GM19023 (cell line): Measurements from ENCODE around the gene ZNF385D.

Source experiments
- ATAC-seq: cut with Tn5 transposase; IDR thresholded peaks from one replicate; pipeline ENCODE4 v1.9.1; 2021; ENCODE audit warnings: mild to moderate bottlenecking, moderate library complexity; ENCODE audit not compliant: unreplicated experiment

ZNF385D gene

GRCh38 chr3:21682206-21682605, 68.8 kb downstream of the ZNF385D start:
- ATAC-seq: no peak

- no peak for ATAC-seq
These were observed 77.6 kb downstream of the ZNF385D start for GRCh38 chr3:21673393-21673792.

DNA sequence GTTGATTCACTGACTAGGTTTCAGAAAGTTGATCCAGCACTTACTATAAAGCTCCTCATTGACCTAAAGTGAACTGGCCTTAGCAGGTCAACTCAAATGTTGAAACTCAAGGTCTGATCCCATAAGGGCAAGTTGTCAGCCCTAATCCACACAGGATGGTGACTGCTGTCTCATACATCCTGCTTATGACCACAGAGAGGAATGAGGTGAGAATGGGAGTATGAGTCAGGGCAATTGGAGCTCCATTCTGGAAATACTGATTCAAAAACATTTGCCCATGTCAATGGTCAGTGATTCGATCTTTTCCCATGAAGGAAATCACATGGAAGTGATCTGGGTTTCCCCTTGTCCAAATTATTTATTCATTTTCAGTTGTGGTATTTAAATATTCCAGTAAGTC, 78.7 kb downstream of the ZNF385D start:
- no peak for ATAC-seq

- ATAC-seq: no peak
These were observed 80.6 kb downstream of the ZNF385D start for GRCh38 chr3:21670386-21670785.

DNA sequence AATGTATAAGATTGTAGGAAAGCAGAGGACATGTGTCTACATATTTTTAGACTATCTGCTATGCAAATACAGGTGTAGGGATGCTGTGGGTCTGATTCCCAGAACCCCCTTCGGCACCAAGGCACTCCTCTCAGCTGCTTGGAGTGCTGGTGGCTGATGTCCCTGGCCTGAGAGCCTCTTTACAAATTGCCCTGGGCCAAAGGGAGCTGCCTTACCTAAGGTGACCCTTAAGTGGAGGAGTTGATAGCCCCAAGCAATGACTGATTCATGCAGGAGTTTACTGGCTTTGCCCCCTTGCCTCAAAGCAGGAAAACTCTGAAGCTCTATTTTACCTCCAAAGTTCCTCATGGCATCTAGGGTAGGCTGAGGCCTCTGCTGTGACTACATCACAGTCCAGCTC, 83.0 kb downstream of the ZNF385D start:
- ATAC-seq: no peak

- no peak for ATAC-seq
These were observed 85.4 kb downstream of the ZNF385D start for GRCh38 chr3:21665444-21666100.

GRCh38 chr3:21664996-21665395, 86.0 kb downstream of the ZNF385D start:
- ATAC-seq: no peak

GRCh38 chr3:21662403-21662802, 88.6 kb downstream of the ZNF385D start:
- no peak for ATAC-seq

DNA sequence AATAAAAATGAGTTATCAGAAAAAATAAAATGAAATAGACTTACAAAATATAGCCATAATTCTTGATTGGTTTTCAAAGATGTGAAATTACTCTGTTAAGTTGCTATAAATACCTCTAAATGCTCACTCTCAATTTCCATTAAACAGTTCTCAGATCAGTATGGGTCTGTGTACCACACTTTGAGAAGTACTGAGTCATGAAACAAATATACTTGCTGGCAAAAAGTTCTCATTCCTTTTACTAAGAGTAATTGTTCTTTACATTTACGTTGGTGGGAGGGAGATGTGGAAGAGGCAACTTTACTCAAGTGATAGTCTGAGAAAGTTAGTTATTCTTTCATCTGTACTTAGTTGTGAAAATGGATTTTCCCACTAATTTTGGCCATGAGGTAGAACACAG, 96.3 kb downstream of the ZNF385D start:
- ATAC-seq: no peak

DNA sequence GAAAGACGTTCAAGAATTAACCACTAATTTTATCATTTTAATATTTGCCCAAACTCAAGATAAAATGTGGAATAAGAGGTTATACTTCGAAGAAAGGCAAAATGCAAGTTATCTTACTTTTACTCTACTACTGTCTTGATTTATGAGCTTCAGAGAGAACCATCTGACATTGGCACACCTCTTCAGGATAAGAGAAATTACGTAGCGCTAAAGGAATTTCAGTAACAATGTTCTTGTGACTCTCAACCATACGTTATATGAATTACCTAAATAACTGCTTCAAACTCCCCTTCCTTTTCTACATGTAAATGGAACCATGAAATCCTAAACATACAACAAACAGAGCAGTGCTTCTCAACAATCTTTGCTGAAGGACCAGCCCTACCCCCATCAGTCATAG, 96.8 kb downstream of the ZNF385D start:
- ATAC-seq: no peak

DNA sequence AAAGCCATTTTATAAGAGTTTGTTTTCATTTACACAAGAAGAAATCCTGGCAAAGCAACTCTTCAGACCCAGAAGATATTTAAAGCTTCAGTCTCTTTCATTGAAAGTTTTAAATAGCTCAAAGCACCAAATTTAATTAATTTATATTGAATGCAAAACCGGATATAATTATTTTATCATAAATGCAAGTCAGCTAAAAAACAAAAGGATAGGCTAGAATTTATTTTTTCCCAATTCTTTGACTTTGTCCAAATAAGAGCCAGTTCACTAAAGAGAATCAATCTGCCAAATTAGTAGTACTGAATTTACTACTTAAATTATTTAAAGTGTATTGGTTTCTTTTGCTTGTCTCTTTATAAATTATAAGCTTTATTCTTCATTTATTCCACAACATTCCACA, 101.5 kb downstream of the ZNF385D start:
- no peak for ATAC-seq

DNA sequence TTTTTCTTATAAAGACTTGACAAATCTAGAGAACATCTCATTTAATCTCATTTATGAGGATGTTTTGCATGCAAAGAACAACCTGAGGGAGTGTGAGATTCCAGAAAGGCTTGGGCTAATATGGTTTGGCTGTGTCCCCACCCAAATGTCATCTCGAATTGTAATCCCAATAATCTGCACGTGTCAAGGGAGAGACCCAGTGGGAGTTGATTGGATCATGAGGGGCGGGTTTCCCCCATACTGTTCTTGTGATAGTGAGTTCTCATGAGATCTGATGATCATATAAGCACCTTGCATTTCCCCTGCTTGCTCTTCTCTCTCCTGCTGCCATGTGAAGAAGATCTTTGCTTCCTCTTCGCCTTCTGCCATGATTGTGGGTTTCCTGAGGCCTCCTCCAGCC, 103.0 kb downstream of the ZNF385D start:
- ATAC-seq: no peak

DNA sequence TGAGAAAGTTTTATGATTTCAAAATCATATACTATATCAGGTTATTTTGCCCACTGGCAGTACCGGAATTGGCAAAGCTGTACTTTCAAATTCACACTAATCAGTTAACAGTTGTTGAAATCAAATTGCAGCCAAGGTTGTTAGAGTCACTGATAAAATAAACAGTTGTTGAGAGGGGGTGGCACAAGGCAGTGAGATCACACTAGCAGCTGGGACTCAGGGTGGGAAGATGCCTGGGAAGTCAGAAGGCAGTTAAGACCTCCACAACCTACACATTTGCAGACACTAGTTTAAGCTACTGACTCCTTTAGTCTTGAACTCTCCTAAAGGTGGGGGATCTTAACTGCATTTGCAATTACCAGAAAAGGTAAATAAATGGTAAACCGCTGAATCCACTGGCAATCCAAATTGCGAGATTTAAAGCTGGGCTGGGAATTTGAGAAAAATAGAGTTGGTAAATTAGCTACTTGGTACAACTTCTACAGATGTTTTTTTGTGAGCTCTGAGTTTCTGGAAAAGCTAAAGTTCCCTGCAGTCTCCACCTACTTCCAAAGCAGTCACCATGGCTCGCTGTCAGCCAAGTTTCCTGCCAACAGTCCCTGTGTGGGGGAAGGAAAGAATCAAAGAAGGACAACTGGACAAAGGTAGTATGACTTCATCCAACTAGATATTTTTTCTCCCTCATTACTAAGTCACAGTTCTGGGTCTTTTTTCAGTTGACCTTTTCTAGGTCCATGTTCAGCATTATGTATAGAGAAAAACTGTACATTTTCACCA, 105.7 kb downstream of the ZNF385D start:
- ATAC-seq: no peak

- ATAC-seq: no peak
These were observed 106.7 kb downstream of the ZNF385D start for GRCh38 chr3:21644268-21644667.

- ATAC-seq: no peak
These were observed 107.3 kb downstream of the ZNF385D start for GRCh38 chr3:21643752-21644151.

GRCh38 chr3:21642433-21642832, 108.6 kb downstream of the ZNF385D start:
- ATAC-seq: no peak

DNA sequence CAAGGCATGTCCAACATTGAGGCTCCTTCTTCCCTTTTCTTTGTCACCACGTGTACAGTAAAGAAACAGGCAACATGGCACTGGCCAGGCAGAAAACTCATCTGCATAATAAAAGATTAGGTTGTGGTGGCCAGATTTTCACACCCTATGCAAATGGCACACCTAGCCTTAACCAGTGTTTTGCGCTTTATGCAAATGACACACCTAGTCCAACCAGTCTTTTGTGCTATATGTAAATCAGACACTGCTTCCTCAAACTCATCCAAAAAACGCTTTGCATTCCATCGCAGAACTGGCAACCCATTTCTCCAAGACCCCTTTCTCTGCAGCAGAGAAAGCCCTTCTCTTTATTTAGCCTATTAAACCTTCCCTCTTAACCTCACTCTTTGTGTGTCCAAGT, 109.1 kb downstream of the ZNF385D start:
- ATAC-seq: no peak

DNA sequence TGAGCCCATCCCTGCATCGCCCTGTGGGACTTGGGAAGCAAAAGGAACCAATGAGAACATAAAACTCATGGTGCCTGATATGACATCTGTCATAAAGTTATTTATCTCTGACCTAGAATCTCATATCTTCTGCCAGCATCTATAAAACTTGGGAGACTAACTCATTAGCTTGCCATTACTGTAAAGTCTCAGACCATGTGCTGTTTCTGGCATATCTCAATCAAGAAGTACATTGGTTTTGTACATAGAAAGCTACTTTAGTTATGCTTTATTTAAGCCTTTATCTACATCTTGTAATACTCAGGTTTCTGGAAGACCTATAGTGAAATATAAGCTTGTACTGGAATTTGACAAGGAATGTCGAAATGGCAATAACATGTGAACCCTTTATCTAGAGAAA, 112.5 kb downstream of the ZNF385D start:
- no peak for ATAC-seq

GRCh38 chr3:21634112-21634511, 116.9 kb downstream of the ZNF385D start:
- ATAC-seq: no peak

- ATAC-seq: no peak
These were observed 126.5 kb downstream of the ZNF385D start for GRCh38 chr3:21624524-21624923.

GRCh38 chr3:21621181-21621651, 129.8 kb downstream of the ZNF385D start:
- ATAC-seq: no peak

DNA sequence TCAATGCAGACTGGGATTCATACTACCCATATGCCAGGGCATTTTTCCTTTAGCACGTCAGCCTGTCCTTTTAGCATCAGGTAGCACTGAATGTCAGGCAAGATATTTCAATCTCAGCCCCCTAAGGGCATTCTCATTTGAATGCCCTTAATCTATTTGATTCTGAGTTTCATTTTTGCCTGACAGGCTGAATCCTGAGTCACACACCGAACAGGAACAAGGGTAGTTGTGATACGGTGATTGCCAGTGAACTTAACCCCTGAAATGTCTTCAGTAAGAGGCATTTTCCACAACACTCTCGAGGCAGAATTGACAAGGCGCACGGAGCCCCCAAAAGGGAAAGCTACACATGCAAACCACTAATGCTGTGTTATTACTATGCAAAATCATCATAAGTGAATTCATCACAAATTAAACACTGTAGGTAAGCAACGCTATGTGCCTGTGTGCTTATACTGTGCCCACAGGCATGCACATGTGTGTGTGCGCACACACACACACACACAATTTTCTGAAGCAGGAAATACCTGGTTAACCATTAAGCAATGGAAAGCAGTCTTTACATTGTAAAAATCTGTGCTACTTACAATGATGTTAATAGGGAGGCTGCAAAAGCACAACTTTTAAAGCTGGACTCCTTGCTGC, 130.4 kb downstream of the ZNF385D start:
- no peak for ATAC-seq
